Esophagus squamous epithelium (tissue), 4 donors: ENCODE data around the gene DSC1.

Experiments used
- POLR2A ChIP-seq, 4 donors: fragments of 450-650 bp; IDR thresholded peaks; one replicate each; pipeline ENCODE4 v1.6.1; 2017; ENCODE audit warnings: antibody characterized with exemption in 4 of 4, mild to moderate bottlenecking in 4 of 4, moderate library complexity in 3 of 4
- TF ChIP-seq, protein P1 (sequence below), 6 experiments: fragments of 450-650 bp in 4 of 6; fragments of 200-600 bp in 2 of 6; sonication (generic) in 2 of 6; IDR thresholded peaks; one replicate each; pipeline ENCODE4 v1.5.1; 2016 to 2019; ENCODE audit warnings: antibody characterized with exemption in 6 of 6, mild to moderate bottlenecking in 4 of 6, moderate library complexity in 4 of 6

DNA sequence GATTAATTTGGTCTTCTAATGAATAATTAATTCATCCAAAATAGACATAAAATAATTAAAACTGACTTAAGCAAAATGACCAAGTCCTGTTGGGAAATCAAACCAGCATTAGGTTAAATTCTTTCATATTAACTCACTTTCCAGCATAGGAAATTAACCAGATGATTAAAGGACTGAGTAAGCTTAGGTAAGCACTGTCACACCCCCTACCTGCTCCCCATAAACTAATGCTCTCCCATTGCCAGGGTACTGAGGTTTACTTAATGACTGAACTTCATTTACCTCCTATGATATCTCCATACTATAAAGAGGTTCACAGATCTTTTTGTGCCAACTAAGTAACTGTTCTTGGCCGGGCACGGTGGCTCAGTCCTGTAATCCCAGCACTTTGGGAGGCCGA, 74.1 kb downstream of the DSC1 start:
- TF ChIP-seq, protein P1, sequence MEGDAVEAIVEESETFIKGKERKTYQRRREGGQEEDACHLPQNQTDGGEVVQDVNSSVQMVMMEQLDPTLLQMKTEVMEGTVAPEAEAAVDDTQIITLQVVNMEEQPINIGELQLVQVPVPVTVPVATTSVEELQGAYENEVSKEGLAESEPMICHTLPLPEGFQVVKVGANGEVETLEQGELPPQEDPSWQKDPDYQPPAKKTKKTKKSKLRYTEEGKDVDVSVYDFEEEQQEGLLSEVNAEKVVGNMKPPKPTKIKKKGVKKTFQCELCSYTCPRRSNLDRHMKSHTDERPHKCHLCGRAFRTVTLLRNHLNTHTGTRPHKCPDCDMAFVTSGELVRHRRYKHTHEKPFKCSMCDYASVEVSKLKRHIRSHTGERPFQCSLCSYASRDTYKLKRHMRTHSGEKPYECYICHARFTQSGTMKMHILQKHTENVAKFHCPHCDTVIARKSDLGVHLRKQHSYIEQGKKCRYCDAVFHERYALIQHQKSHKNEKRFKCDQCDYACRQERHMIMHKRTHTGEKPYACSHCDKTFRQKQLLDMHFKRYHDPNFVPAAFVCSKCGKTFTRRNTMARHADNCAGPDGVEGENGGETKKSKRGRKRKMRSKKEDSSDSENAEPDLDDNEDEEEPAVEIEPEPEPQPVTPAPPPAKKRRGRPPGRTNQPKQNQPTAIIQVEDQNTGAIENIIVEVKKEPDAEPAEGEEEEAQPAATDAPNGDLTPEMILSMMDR (IDR thresholded peaks at IDR 0.05) = no peak
- TF ChIP-seq POLR2A (IDR thresholded peaks at IDR 0.05) = no peak
